GM21526 (cell line): Measurements from ENCODE around the gene MACROD2.
"Not testable (repeated sequence)": the region's sequence is repeated elsewhere in the genome, so short reads cannot be mapped to it uniquely, and the experiment has no call there.

Source experiments
- ATAC-seq: cut with Tn5 transposase; IDR thresholded peaks from one replicate; pipeline ENCODE4 v1.9.1; 2021; ENCODE audit warnings: moderate library complexity; ENCODE audit not compliant: unreplicated experiment, low FRiP score

MACROD2 gene

GRCh38 chr20:14445310-14445709 lies 450.0 kb downstream of the MACROD2 start:
- ATAC-seq = no peak

DNA sequence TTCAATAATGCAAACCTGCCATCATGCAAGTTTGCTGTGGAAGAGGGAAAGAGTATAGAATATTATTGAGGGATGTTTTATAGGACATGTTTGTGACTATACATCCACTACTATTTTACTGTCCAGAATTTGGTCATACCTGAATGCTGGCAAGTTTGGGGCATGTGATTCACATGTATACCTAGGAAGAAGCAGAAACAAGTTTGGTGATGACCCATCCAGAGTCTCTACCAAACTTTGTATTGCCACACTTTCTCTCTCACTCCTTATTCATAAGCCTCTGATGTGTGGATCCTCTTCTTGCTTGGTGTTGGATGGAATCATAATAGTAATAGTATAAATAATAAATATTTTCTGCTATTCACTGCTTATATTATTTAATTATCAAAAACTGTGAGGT lies 450.6 kb downstream of the MACROD2 start:
- ATAC-seq = no peak

DNA sequence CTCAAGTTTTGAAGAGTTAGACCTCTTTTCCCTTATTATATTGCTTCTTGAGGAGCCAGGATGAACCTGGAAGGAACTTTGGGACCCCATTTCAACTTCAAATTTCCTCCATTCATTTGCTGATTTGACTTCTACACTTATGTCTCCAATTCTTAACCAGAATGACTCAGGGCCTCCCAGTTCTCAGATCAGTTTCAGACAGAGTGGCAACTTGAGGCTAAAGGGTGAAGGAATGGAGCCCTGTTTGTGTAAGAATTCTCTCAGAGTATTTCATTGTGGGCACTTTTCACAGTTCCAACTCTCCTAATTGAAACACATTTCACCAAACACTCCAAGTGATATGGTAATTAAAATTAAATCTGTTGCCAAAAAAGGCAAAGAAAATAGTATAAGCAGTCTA lies 451.1 kb downstream of the MACROD2 start:
- ATAC-seq = no peak

DNA sequence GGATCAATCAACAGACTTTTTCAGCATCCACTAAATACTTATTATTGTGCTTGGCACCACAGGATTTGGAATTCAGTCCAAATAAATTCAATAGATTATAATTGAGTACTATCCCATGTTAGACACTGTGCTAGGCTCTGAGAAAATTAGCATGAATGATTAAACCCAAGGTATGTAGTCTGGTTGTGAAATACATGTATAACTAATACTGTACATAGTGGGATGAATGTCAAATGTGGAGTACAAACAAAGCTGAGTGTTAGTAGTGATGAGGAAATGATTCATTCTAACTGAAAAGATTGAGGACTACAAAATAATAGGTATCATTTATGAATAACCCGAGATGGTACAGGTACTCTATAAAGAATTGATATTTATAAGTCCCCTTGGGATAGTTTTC lies 454.0 kb downstream of the MACROD2 start:
- ATAC-seq = no peak

GRCh38 chr20:14450256-14450655 lies 454.9 kb downstream of the MACROD2 start:
- no peak for ATAC-seq

DNA sequence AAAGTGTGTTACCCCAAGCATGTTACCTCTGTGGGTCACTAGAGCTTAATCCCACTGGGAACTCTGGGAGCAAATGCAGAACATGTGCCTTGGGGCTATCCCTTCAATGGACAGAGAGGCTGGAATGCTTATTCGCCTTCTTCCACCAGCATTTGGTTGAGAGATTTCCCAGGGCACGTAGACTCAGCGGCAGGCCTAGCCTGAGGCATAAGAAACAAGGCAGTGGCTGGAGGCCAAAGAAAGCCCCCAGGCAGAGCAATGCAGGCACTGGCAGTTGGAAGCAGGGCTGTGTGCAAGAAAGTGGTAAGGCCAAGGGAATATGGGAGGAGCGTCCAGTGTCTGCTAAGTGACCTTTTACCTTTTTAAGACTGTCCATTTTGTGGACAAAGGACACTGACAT lies 456.1 kb downstream of the MACROD2 start:
- ATAC-seq = no peak

- no peak for ATAC-seq
These were observed 457.9 kb downstream of the MACROD2 start for GRCh38 chr20:14453259-14453658.

GRCh38 chr20:14454296-14454695 lies 459.0 kb downstream of the MACROD2 start:
- ATAC-seq = no peak

DNA sequence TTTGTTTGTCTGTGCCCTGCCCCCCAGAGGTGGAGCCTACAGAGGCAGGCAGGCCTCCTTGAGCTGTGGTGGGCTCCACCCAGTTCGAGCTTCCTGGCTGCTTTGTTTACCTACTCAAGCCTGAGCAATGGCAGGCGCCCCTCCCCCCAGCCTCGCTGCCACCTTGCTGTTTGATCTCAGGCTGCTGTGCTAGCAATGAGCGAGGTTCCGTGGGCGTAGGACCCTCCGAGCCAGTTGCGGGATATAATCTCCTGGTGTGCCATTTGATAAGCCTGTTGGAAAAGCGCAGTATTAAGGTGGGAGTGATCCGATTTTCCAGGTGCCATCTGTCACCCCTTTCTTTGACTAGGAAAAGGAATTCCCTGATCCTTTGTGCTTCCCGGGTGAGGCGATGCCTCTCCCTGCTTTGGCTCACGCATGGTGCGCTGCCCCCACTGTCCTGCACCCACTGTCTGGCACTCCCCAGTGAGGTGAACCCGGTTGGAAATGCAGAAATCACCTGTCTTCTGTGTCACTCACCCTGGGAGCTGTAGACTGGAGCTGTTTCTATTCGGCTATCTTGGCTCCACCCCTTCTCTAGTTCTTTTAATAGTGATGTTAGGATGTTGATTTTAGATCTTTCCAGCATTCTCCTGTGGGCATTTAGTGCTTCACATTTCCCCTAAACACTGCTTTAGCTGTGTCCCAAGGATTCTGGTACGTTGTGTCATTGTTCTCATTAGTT lies 471.9 kb downstream of the MACROD2 start:
- not testable (repeated sequence) for ATAC-seq

DNA sequence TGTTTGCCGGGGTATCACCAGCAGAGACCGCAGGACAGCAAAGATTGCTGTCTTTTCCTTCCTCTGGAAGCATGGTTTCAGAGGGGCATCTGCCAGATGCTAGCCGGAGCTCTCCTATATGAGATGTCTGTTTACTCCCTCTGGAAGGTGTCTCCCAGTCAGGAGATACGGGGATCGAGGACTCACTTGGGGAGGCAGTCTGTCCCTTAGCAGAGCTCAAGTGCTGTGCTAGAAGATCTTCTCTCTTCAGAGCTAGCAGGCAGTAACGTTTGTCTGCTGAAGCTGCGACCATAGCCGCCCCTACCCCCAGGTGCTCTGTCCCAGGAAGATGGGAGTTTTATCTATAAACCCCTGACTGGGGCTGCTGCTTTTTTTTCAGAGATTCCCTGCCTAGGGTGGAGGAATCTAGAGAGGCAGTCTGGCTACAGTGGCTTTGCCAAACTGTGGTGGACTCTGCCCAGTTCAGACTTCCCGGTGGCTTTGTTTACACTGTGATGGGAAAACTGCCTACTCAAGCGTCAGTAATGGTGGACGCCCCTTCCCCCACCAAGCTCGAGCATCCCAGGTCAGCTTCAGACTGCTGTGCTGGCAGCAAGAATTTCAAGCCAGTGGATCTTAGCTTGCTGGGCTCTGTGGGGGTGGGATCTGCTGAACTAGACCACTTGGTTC lies 475.0 kb downstream of the MACROD2 start:
- no peak for ATAC-seq

GRCh38 chr20:14470977-14471661 lies 475.8 kb downstream of the MACROD2 start:
- no peak for ATAC-seq

GRCh38 chr20:14477125-14477524 lies 481.8 kb downstream of the MACROD2 start:
- no peak for ATAC-seq

DNA sequence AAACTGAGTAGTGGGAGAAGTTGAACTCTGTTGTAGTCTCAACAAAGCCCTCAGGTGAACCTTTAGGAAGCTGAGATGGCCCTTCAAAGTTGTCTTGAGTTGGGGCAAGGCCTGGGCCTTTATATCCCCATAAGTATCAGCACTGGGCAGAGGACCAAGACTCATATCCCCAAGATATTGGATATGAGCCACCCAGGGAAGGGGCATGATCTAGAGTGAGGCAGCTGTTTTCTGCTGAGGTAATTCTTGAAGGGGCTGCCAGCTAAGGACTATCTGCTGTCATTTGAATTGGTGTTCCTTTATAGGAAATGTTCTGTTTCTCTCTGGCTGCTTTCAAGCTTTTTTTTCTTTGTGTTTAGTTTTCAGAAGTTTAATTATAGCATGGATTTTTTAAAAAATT lies 482.8 kb downstream of the MACROD2 start:
- ATAC-seq = no peak

DNA sequence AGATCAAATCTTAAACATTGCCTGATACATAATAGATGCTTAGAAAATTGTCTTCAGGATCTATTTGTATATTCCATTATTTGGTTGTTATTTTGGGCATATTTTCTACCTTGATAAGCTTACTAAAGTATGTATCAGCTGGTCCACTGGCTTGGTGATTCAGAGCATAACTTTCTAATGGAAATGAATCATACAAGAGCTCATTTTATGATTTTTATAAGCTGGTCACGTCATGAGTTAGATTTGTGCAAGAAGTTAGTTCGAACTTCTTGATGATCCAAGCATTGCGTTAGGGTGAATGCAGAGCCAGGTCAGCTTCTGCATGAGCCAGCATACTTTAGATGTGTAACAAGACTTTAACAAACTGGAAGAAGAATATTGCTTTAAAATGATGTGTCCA lies 486.5 kb downstream of the MACROD2 start:
- ATAC-seq = no peak

- ATAC-seq = no peak
These were observed 492.9 kb downstream of the MACROD2 start for GRCh38 chr20:14488212-14488611.

GRCh38 chr20:14488756-14489479 lies 493.6 kb downstream of the MACROD2 start:
- no peak for ATAC-seq

GRCh38 chr20:14489544-14489943 lies 494.2 kb downstream of the MACROD2 start:
- no peak for ATAC-seq

- no peak for ATAC-seq
These were observed 496.1 kb downstream of the MACROD2 start for GRCh38 chr20:14491436-14491835.

DNA sequence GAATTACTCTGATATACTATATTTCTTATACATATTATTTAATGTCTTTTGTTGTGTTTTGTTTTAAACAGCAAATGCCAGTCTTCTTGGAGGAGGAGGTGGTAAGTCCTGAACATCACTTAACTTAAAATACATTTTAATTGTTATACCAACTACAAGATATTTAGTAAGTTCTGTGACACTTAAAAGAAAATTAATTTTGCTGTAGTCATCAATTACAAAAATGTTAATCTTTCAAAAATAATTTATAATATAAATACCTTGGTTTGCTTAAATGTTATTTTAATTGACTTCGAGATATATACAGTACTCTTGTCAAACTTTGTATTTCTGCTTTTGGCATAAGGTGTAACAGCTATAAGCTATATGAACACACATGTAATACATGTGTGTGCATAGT lies 498.1 kb downstream of the MACROD2 start:
- no peak for ATAC-seq

DNA sequence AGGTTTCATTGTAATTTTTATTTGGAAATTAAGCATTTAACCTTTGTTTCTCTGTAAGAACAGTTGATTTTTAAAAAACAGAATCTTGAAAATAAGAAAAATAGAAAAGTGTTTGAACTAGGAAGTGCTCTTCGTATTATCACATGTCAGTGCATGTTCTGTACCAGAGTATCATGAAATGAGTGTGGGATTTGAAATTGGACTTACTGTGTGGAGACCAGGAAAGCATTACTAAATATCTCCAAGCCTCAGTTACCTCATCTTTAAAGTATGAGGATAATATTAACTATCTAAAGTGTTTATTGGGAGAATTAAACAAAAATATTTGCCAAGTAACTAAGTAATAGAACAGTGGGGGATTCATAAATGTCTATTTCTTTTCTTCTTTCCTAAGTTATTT lies 499.0 kb downstream of the MACROD2 start:
- no peak for ATAC-seq

GRCh38 chr20:14495066-14495465 lies 499.8 kb downstream of the MACROD2 start:
- no peak for ATAC-seq
